Measurements from ENCODE around the gene TARS1.

- TF ChIP-seq NFIC (IDR thresholded peaks at IDR 0.05): no peak
- no peak for TF ChIP-seq EP300 (IDR thresholded peaks at IDR 0.05; ENCODE audit: borderline replicate concordance)
- no peak for TF ChIP-seq MAX (IDR thresholded peaks at IDR 0.05)
- TF ChIP-seq YY1 (IDR thresholded peaks at IDR 0.05; ENCODE audit: low read depth): no peak
- no peak for TF ChIP-seq REST (IDR thresholded peaks at IDR 0.05; ENCODE audit: low read depth)
- no peak for TF ChIP-seq FOXM1 (IDR thresholded peaks at IDR 0.05; ENCODE audit: borderline replicate concordance, low read depth)
- no peak for TF ChIP-seq CEBPB (IDR thresholded peaks at IDR 0.05)
- TF ChIP-seq CREB1 (IDR thresholded peaks at IDR 0.05; ENCODE audit: low read depth): no peak
- no peak for TF ChIP-seq USF1 (IDR thresholded peaks at IDR 0.05)
- TF ChIP-seq TCF12 (IDR thresholded peaks at IDR 0.05; ENCODE audit: low read depth): no peak
These were observed 7.4 kb downstream of the TARS1 start for GRCh38 chr5:33448118-33448517.
